Fibroblast of lung (primary cell): ENCODE results near the gene MACROD2. TPM values are rescaled to one million over a fixed set of nuclear protein-coding genes. Genes with fewer than 3 reads are reported as not detected.
"Not testable (repeated sequence)": the region's sequence is repeated elsewhere in the genome, so short reads cannot be mapped to it uniquely, and the experiment has no call there.

Experiments
- DNase-seq, 2 donors: peaks; one replicate each; pipeline versions ENCODE4 v3.0.0 to v3.0.0-alpha.2; 2010; ENCODE audit warnings: low read depth in 2 of 2
- H2AFZ ChIP-seq: 2 replicates; pipeline ENCODE4 v1.5.1; 2012; ENCODE audit warnings: low read length, control low read depth, inconsistent platforms
- H3K27ac ChIP-seq: 2 replicates; pipeline ENCODE4 v1.5.1; 2011; ENCODE audit warnings: low read length, control low read depth; ENCODE audit not compliant: insufficient read depth
- H3K27me3 ChIP-seq: 2 replicates; pipeline ENCODE4 v1.5.1; 2011; ENCODE audit warnings: mild to moderate bottlenecking, low read length; ENCODE audit not compliant: control insufficient read depth, insufficient read depth
- H3K36me3 ChIP-seq: 2 replicates; pipeline ENCODE4 v1.5.1; 2011; ENCODE audit warnings: low read length; ENCODE audit not compliant: control insufficient read depth, insufficient read depth
- H3K4me1 ChIP-seq: 2 replicates; pipeline ENCODE4 v1.5.1; 2011; ENCODE audit warnings: low read length; ENCODE audit not compliant: control insufficient read depth, insufficient read depth; ENCODE audit errors: extremely low read depth
- H3K4me2 ChIP-seq: 2 replicates; pipeline ENCODE4 v1.5.1; 2011; ENCODE audit warnings: low read length, control low read depth; ENCODE audit not compliant: insufficient read depth; ENCODE audit errors: extremely low read depth
- H3K4me3 ChIP-seq, 4 experiments: fragments of 200-600 bp in 1 of 4; sonication (generic) in 1 of 4; replicated peaks in 1 of 4; 2 replicates each; pipeline ENCODE4 v1.5.1; 2011 to 2016; ENCODE audit warnings: low read length in 4 of 4, low read depth in 3 of 4, mild to moderate bottlenecking in 3 of 4, control low read depth in 2 of 4, inconsistent platforms in 1 of 4, mixed read lengths in 1 of 4; ENCODE audit not compliant: insufficient read depth in 1 of 4; ENCODE audit errors: control extremely low read depth in 1 of 4
- H3K79me2 ChIP-seq: 2 replicates; pipeline ENCODE4 v1.5.1; 2012; ENCODE audit warnings: mild to moderate bottlenecking, low read length, inconsistent platforms; ENCODE audit not compliant: control insufficient read depth, insufficient read depth
- H3K9ac ChIP-seq: 2 replicates; pipeline ENCODE4 v1.5.1; 2011; ENCODE audit warnings: mild to moderate bottlenecking, low read length, control low read depth; ENCODE audit not compliant: insufficient read depth
- H3K9me3 ChIP-seq: 2 replicates; pipeline ENCODE4 v1.5.1; 2012; ENCODE audit warnings: low read depth, low read length; ENCODE audit not compliant: control insufficient read depth, insufficient read depth
- H4K20me1 ChIP-seq: 2 replicates; pipeline ENCODE4 v1.5.1; 2011; ENCODE audit warnings: low read length; ENCODE audit not compliant: control insufficient read depth, insufficient read depth; ENCODE audit errors: extremely low read depth
- CTCF ChIP-seq, 2 donors: IDR thresholded peaks in 1 of 2; conservative IDR thresholded peaks in 1 of 2; 1 replicate in 1 of 2; 2 replicates in 1 of 2; pipeline ENCODE4 v1.5.1; 2011 to 2012; ENCODE audit warnings: low read length in 2 of 2, control low read depth in 1 of 2, inconsistent platforms in 1 of 2, low read depth in 1 of 2, mild to moderate bottlenecking in 1 of 2
- EZH2 ChIP-seq: IDR thresholded peaks from 2 replicates; pipeline ENCODE4 v1.5.1; 2012; ENCODE audit warnings: low read length, control low read depth, mild to moderate bottlenecking; ENCODE audit errors: missing control alignments
- polyA plus RNA-seq, 2 donors: library from polyadenylated mRNA; depleted of rRNA in 1 of 2; stranded (reverse) in 1 of 2; unstranded in 1 of 2; fragments of >200 nt; gene quantifications; 2 replicates each; pipeline ENCODE4 v1.2.1, GENCODE V29; 2011 to 2012; ENCODE audit warnings: missing spikeins in 1 of 2
- total RNA-seq: library from RNA; depleted of rRNA; stranded (reverse); fragments of >200 nt; gene quantifications from 2 replicates; pipeline ENCODE4 v1.2.1, GENCODE V29; 2014

MACROD2 gene
- total and polyA plus RNA-seq, 2 donors (not counting 1 experiment from before 2014, with no cell fraction given), result 0.54 to 1.7 TPM

DNA sequence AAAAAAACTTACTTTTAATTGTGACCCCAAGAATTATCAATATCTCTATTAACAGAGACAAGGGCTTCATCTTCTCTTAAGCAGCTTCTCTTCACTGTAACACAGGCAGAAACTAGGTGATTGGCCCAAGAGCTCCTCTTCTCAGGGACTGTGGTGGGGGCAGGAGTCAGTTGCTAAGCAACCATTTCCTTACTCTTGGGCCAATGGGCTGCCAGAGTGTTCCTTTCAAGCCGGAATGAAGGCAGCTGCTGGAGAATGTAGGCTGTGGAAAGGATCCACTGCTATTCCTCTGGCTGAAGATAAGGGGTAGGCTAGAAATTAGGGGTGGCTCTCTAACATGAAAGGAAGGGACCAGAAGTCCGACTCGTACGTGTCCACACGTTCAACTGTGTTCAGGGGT, 4.9 kb upstream of the MACROD2 start, which contains the start of gene SEL1L2:
Gene SEL1L2 (minus strand): TSS at position 150 of the 400 bp plus-strand sequence. CDS start 80 bp downstream, at position 70.
- TF ChIP-seq CTCF (conservative IDR thresholded peaks at IDR 0.05 in 1 of 2, IDR thresholded peaks at IDR 0.05 in 1 of 2; ENCODE audit: low read depth in 1 of 2, low read length in 2 of 2) (no peak), EZH2 (no peak)
- H2AFZ ChIP-seq, result no peak within 1 kb of the TSS

GRCh38 chr20:13991311-13991710, 4.0 kb upstream of the MACROD2 start:
- no peak overlapping the region for H3K4me2 ChIP-seq
- no peaks in the 10 kb centered on the region for H3K4me1 ChIP-seq
- H2AFZ ChIP-seq, result no peak overlapping the region
- H3K9me3 ChIP-seq, result no peaks in the 10 kb centered on the region
- TF ChIP-seq CTCF (conservative IDR thresholded peaks at IDR 0.05 in 1 of 2, IDR thresholded peaks at IDR 0.05 in 1 of 2; ENCODE audit: low read depth in 1 of 2, low read length in 2 of 2), result no peak
- TF ChIP-seq EZH2, result no peak
- H3K79me2 ChIP-seq, result no peaks in the 10 kb centered on the region
- H3K27me3 ChIP-seq, result no peaks in the 10 kb centered on the region
- no peaks in the 10 kb centered on the region for H4K20me1 ChIP-seq
- DNase-seq, result no peak
- H3K9ac ChIP-seq, result no peak overlapping the region
- no peaks in the 10 kb centered on the region for H3K36me3 ChIP-seq
- no peak overlapping the region for H3K27ac ChIP-seq
- no peak overlapping the region for H3K4me3 ChIP-seq

More for the DNA sequence above, 4.9 kb upstream of the MACROD2 start, which contains the start of gene SEL1L2:
- no peak for DNase-seq
- no peaks in the 10 kb centered on the region for H3K27me3 ChIP-seq
- H3K4me1 ChIP-seq, result no peaks in the 10 kb centered on the region
- H3K9me3 ChIP-seq, result no peaks in the 10 kb centered on the region
- H3K4me3 ChIP-seq, result no peak within 1 kb of the TSS
- H3K79me2 ChIP-seq, result no peaks in the 10 kb centered on the region
- H3K36me3 ChIP-seq, result no peaks in the 10 kb centered on the region
- no peaks in the 10 kb centered on the region for H4K20me1 ChIP-seq
- no peak within 1 kb of the TSS for H3K27ac ChIP-seq
- H3K9ac ChIP-seq, result no peak within 1 kb of the TSS
- no peak within 1 kb of the TSS for H3K4me2 ChIP-seq

DNA sequence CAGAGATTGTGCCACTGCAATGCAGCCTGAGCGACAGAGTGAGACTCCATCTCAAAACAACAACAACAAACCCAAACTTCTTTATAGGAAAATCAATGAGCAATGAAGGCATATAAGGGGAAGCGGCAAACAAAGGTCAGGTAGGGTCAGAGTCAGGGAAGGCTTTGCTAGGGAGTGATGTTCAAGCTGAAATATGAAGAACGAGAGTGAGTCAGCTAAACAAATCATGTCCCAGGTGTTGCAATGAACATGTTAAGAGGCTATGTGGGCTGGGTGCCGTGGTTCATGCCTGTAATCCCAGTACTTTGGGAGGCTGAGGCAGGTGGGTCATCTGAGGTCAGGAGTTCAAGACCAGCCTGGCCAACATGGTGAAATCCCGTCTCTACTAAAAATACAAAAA, 3.4 kb upstream of the MACROD2 start:
- not testable (repeated sequence) for H3K79me2 ChIP-seq, H3K4me1 ChIP-seq, H2AFZ ChIP-seq, H4K20me1 ChIP-seq, H3K27me3 ChIP-seq, H3K4me3 ChIP-seq, H3K27ac ChIP-seq, H3K36me3 ChIP-seq, H3K9me3 ChIP-seq, H3K4me2 ChIP-seq, H3K9ac ChIP-seq, DNase-seq
